GM13977 (cell line): ENCODE results near the gene ATP13A3.

Experiments used
- DNase-seq: peaks from one replicate; pipeline ENCODE4 v3.0.0; 2012; ENCODE audit warnings: low spot score
- in situ Hi-C: fragments of 300-500 bp; cut with MboI; formaldehyde crosslinking; loops from one replicate; pipeline ENCODE4 v1.12.0; 2022; ENCODE audit warnings: low sequenced_read_pairs, low pct_unique_long_range_greater_than_20kb, mixed read lengths, inconsistent platforms; ENCODE audit not compliant: unreplicated experiment
- TF ChIP-seq, protein P1 (sequence below): IDR thresholded peaks from 2 replicates; pipeline ENCODE4 v1.5.1; 2012; ENCODE audit warnings: mild to moderate bottlenecking, control low read depth; ENCODE audit not compliant: insufficient read depth; ENCODE audit errors: extremely low read depth, missing control alignments

The ATP13A3 gene

GRCh38 chr3:194365978-194366490, 120.8 kb downstream of the ATP13A3 start:
- in situ Hi-C loops, result no loop called here
- DNase-seq, result no peak
- TF ChIP-seq, protein P1, sequence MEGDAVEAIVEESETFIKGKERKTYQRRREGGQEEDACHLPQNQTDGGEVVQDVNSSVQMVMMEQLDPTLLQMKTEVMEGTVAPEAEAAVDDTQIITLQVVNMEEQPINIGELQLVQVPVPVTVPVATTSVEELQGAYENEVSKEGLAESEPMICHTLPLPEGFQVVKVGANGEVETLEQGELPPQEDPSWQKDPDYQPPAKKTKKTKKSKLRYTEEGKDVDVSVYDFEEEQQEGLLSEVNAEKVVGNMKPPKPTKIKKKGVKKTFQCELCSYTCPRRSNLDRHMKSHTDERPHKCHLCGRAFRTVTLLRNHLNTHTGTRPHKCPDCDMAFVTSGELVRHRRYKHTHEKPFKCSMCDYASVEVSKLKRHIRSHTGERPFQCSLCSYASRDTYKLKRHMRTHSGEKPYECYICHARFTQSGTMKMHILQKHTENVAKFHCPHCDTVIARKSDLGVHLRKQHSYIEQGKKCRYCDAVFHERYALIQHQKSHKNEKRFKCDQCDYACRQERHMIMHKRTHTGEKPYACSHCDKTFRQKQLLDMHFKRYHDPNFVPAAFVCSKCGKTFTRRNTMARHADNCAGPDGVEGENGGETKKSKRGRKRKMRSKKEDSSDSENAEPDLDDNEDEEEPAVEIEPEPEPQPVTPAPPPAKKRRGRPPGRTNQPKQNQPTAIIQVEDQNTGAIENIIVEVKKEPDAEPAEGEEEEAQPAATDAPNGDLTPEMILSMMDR, result no peak

DNA sequence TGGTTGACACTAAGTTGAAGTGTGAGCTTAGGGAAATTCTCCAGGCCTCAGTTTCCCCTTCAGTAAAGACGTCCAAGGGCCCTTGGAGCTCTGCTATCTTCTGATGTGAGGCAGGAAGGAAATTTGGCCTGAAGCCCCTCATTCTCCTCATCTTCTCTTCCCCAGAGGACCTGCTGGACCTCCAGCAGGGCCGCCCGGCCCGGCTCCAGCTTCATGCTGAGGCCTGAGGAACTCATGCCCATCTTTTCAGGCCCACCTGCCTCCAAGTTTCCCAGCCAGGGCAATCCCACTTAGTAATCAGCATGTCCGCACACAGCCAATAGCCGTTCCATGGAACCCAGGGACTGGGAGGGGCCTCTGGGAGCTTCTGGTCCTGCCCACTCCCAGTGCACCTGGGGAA, 121.3 kb downstream of the ATP13A3 start:
- TF ChIP-seq, protein P1, result no peak
- in situ Hi-C loops, result no loop called here
- DNase-seq, result no peak

- TF ChIP-seq, protein P1, result no peak
- no peak for DNase-seq
- in situ Hi-C loops, result no loop called here
Measured at GRCh38 chr3:194364652-194365434, 122.0 kb downstream of the ATP13A3 start.

DNA sequence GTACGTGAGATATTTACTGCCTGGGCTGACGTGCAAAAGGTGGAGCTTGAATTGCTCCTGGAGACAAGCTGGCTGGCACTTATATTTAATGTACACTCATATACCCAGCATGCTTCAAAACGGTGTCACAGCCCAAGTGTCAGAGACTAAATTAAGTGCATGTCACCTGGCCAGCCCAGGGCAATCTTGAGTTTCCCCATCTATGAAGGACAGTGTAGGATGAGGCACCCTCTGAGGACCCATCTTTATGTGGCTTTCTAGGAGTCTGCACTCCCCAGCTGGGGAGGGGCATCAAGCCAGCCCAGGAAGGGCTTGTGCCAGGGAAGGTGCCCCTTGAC, 122.5 kb downstream of the ATP13A3 start:
- DNase-seq, result no peak

DNA sequence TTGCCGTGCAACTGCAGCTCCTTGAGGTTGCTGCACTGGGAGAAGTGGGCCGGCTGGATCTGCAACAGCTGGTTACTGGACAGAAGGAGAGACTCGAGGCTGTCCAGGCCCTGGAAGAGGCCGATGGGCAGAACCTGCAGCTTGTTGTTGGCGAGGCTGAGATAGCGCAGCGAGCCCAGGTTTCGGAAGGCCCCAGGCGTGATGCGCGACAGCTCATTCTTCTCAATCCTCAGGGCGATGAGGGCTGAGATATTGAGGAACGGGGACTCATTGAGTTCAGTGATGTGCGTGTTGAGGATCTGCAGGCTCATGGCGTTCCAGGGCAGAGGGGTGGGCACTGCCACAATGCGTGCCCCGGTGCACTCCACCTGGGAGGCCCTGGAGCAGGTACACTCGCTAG, 126.2 kb downstream of the ATP13A3 start:
- in situ Hi-C loops, result no loop called here
- no peak for DNase-seq
- TF ChIP-seq, protein P1, result no peak

More for the DNA sequence above, 122.5 kb downstream of the ATP13A3 start:
- in situ Hi-C loops, result no loop called here
- TF ChIP-seq, protein P1, result no peak

DNA sequence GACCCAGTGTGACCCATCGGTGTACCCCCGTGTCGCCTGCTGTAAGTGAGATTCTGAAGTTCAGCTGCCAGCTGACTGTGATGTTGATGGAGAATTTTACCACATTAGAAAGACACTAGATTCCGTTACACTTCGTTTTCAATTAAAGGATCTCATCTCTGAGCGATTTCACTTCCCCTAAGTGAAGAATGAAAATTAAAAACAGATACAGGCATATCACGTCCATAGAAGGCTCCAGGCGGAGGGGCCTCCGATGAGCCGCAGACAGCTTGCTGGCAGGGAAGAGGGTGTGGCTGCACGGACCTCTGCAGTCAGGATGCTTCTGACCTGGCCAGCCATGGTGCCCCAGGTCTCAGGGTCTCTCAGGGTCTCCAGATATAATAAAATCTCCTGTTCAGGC, 129.1 kb downstream of the ATP13A3 start:
- no peak for DNase-seq
- TF ChIP-seq, protein P1, result no peak
- in situ Hi-C loops, result no loop called here
